Neuronal stem cell (in vitro differentiated cells): Measurements from ENCODE around the gene KCNS3.

Experiments used
- DNase-seq: peaks from one replicate; pipeline ENCODE4 v3.0.0-alpha.2; 2013; ENCODE audit warnings: low spot score
- H2AFZ ChIP-seq: one replicate; pipeline ENCODE4 v1.6.1; 2013; ENCODE audit warnings: mild to moderate bottlenecking, low read length, inconsistent platforms
- H2AK5ac ChIP-seq: 2 replicates; pipeline ENCODE4 v1.6.1; 2013; ENCODE audit warnings: low read depth, mild to moderate bottlenecking, inconsistent platforms, low read length, moderate library complexity, mixed read lengths
- H2BK120ac ChIP-seq: 2 replicates; pipeline ENCODE4 v1.6.1; 2013; ENCODE audit warnings: low read depth, mild to moderate bottlenecking, inconsistent platforms, low read length, moderate library complexity, mixed read lengths
- H2BK12ac ChIP-seq: one replicate; pipeline ENCODE4 v1.6.1; 2013; ENCODE audit warnings: low read length, inconsistent platforms
- H2BK15ac ChIP-seq: 2 replicates; pipeline ENCODE4 v1.6.1; 2013; ENCODE audit warnings: mild to moderate bottlenecking, low read length, inconsistent platforms, mixed read lengths
- H2BK5ac ChIP-seq: one replicate; pipeline ENCODE4 v1.6.1; 2013; ENCODE audit warnings: inconsistent platforms, mild to moderate bottlenecking, low read length, moderate library complexity
- H3K14ac ChIP-seq: one replicate; pipeline ENCODE4 v1.6.1; 2013; ENCODE audit warnings: low read length, inconsistent platforms
- H3K18ac ChIP-seq: 2 replicates; pipeline ENCODE4 v1.6.1; 2013; ENCODE audit warnings: low read length, inconsistent platforms
- H3K23ac ChIP-seq: 2 replicates; pipeline ENCODE4 v1.6.1; 2013; ENCODE audit warnings: low read depth, mild to moderate bottlenecking, mixed read lengths, low read length, inconsistent platforms; ENCODE audit not compliant: poor library complexity
- H3K27ac ChIP-seq: replicated peaks from 3 replicates; pipeline ENCODE4 v1.5.1; 2013; ENCODE audit warnings: low read length, inconsistent platforms
- H3K27me3 ChIP-seq, 3 experiments: 2 replicates each; pipeline ENCODE4 v1.6.1; 2013; ENCODE audit warnings: low read length in 3 of 3, mild to moderate bottlenecking in 2 of 3, inconsistent platforms in 1 of 3, low read depth in 1 of 3, mixed read lengths in 1 of 3, moderate library complexity in 1 of 3; ENCODE audit not compliant: control insufficient read depth in 3 of 3, insufficient read depth in 3 of 3
- H3K36me3 ChIP-seq, 2 donors: replicated peaks in 1 of 2; 2 replicates each; pipeline ENCODE4 v1.6.1; 2013; ENCODE audit warnings: low read length in 2 of 2; ENCODE audit not compliant: control insufficient read depth in 2 of 2, insufficient read depth in 2 of 2
- H3K4ac ChIP-seq: 2 replicates; pipeline ENCODE4 v1.6.1; 2013; ENCODE audit warnings: inconsistent platforms, mild to moderate bottlenecking, low read length, moderate library complexity
- H3K4me1 ChIP-seq, 2 donors: 1 replicate in 1 of 2; 2 replicates in 1 of 2; pipeline ENCODE4 v1.6.1; 2013; ENCODE audit warnings: low read length in 2 of 2, low read depth in 1 of 2; ENCODE audit not compliant: control insufficient read depth in 2 of 2, insufficient read depth in 1 of 2
- H3K4me2 ChIP-seq: one replicate; pipeline ENCODE4 v1.6.1; 2013; ENCODE audit warnings: mild to moderate bottlenecking, low read length, inconsistent platforms; ENCODE audit not compliant: insufficient read depth, poor library complexity, severe bottlenecking
- H3K4me3 ChIP-seq, 2 donors: 2 replicates each; pipeline ENCODE4 v1.5.1; 2013; ENCODE audit warnings: low read length in 2 of 2, mild to moderate bottlenecking in 2 of 2, inconsistent platforms in 1 of 2, moderate library complexity in 1 of 2
- H3K79me1 ChIP-seq: one replicate; pipeline ENCODE4 v1.6.1; 2013; ENCODE audit warnings: low read depth, mild to moderate bottlenecking, inconsistent platforms, low read length, moderate library complexity
- H3K9ac ChIP-seq: one replicate; pipeline ENCODE4 v1.6.1; 2013; ENCODE audit warnings: mild to moderate bottlenecking, low read depth, low read length, inconsistent platforms; ENCODE audit not compliant: poor library complexity
- H3K9me3 ChIP-seq, 2 donors: replicated peaks in 1 of 2; 2 replicates each; pipeline versions ENCODE3 to v1.6.1; 2013; ENCODE audit warnings: low read length in 2 of 2, mild to moderate bottlenecking in 2 of 2, inconsistent platforms in 1 of 2, low read depth in 1 of 2, mixed read lengths in 1 of 2, moderate library complexity in 1 of 2; ENCODE audit not compliant: control insufficient read depth in 2 of 2, insufficient read depth in 1 of 2
- H4K8ac ChIP-seq: one replicate; pipeline ENCODE4 v1.6.1; 2013; ENCODE audit warnings: low read depth, mild to moderate bottlenecking, inconsistent platforms, low read length, moderate library complexity
- H4K91ac ChIP-seq: one replicate; pipeline ENCODE4 v1.6.1; 2013; ENCODE audit warnings: low read length, low read depth, mild to moderate bottlenecking, inconsistent platforms; ENCODE audit not compliant: poor library complexity
- WGBS, 2 donors: extraction: QIAGEN DNeasy Blood & Tissue Kit; methylation state at CpG; one replicate each; pipeline ENCODE4 v1.1.7; 2013; ENCODE audit warnings: missing lambda C conversion rate in 2 of 2, mixed read lengths in 1 of 2; ENCODE audit not compliant: insufficient read length in 2 of 2, insufficient replicate concordance in 1 of 2; ENCODE audit errors: extremely low coverage in 2 of 2; 5-methylcytosine and 5-hydroxymethylcytosine counted together

KCNS3 gene

GRCh38 chr2:17873021-17873420 is 5.4 kb upstream of the KCNS3 start:
- peaks cover 4 to 41% (median 25%) of the 10 kb centered on the region in 3 experiments for H3K27me3 ChIP-seq
- no peak overlapping the region for H3K23ac ChIP-seq
- no peak overlapping the region for H2BK12ac ChIP-seq
- H3K4me1 ChIP-seq = no peaks in the 10 kb centered on the region
- no peak overlapping the region for H2AFZ ChIP-seq
- H2BK15ac ChIP-seq = no peak overlapping the region
- WGBS, 2 donors = no CpG with 5 or more reads among the region's 2 CpGs
- H4K91ac ChIP-seq = no peak overlapping the region
- no peak overlapping the region for H3K18ac ChIP-seq
- no peak overlapping the region for H2BK5ac ChIP-seq
- no peak overlapping the region for H3K4me2 ChIP-seq
- H3K9me3 ChIP-seq = no peaks in the 10 kb centered on the region
- H3K14ac ChIP-seq = no peak overlapping the region
- H2AK5ac ChIP-seq = no peak overlapping the region
- DNase-seq = no peak
- no peak overlapping the region for H3K4ac ChIP-seq
- no peaks in the 10 kb centered on the region for H3K79me1 ChIP-seq
- H3K36me3 ChIP-seq = no peaks in the 10 kb centered on the region
- no peak overlapping the region for H3K4me3 ChIP-seq
- H3K9ac ChIP-seq = no peak overlapping the region
- no peak overlapping the region for H3K27ac ChIP-seq
- H4K8ac ChIP-seq = no peak overlapping the region
- no peak overlapping the region for H2BK120ac ChIP-seq

GRCh38 chr2:17876590-17876989 is 1.9 kb upstream of the KCNS3 start:
- Histone ChIP-seq H2BK15ac (no peak overlapping the region), H2AK5ac (no peak overlapping the region), H2BK120ac (peak overlapping the region; percentile 29), H3K23ac (no peak overlapping the region), H2AFZ (no peak overlapping the region), H3K14ac (no peak overlapping the region), H3K4ac (no peak overlapping the region), H3K9me3 (no peaks in the 10 kb centered on the region), H2BK5ac (no peak overlapping the region), H3K27ac (no peak overlapping the region), H3K4me3 (no peak overlapping the region), H2BK12ac (no peak overlapping the region), H3K9ac (no peak overlapping the region), H4K91ac (no peak overlapping the region), H4K8ac (no peak overlapping the region), H3K27me3 (peaks cover 4 to 72% (median 28%) of the 10 kb centered on the region in 3 experiments), H3K79me1 (no peaks in the 10 kb centered on the region), H3K4me2 (no peak overlapping the region), H3K4me1 (peaks cover 0 to 5% of the 10 kb centered on the region in 2 donors), H3K36me3 (no peaks in the 10 kb centered on the region), H3K18ac (peak overlapping the region; percentile 33)
- no CpG with 5 or more reads among the region's 4 CpGs for WGBS, 2 donors
- no peak for DNase-seq

GRCh38 chr2:17877811-17878280 is 621 bp upstream of the KCNS3 start:
- no peak overlapping the region for H3K27ac ChIP-seq
- DNase-seq = peak; percentile 26

GRCh38 chr2:17879137-17879912 is 858 bp downstream of the KCNS3 start:
- no peak overlapping the region for H2BK120ac ChIP-seq
- no peaks in the 10 kb centered on the region for H3K36me3 ChIP-seq
- H3K4ac ChIP-seq = no peak overlapping the region
- H3K4me2 ChIP-seq = peak overlapping the region; percentile 84
- no peak overlapping the region for H3K27ac ChIP-seq
- WGBS, 2 donors = no CpG with 5 or more reads among the region's 49 CpGs
- no peak overlapping the region for H3K23ac ChIP-seq
- H3K4me3 ChIP-seq = peak overlapping the region; percentile 42 to 94
- H2AK5ac ChIP-seq = no peak overlapping the region
- no peak overlapping the region for H3K14ac ChIP-seq
- H2BK5ac ChIP-seq = peak overlapping the region; percentile 39
- no peak overlapping the region for H2BK12ac ChIP-seq
- H3K79me1 ChIP-seq = no peaks in the 10 kb centered on the region
- H3K9ac ChIP-seq = peak overlapping the region; percentile 85
- H4K8ac ChIP-seq = no peak overlapping the region
- DNase-seq = peak; percentile 80
- peak overlapping the region; percentile 71 for H2BK15ac ChIP-seq
- peak overlapping the region; percentile 96 for H3K18ac ChIP-seq
- H2AFZ ChIP-seq = peak overlapping the region; percentile 87
- peaks cover 4 to 72% (median 28%) of the 10 kb centered on the region in 3 experiments for H3K27me3 ChIP-seq
- no peak overlapping the region for H4K91ac ChIP-seq
- peaks cover 0 to 5% of the 10 kb centered on the region in 2 donors for H3K4me1 ChIP-seq
- no peaks in the 10 kb centered on the region for H3K9me3 ChIP-seq

More at GRCh38 chr2:17877811-17878280, 621 bp upstream of the KCNS3 start:
- H3K36me3 ChIP-seq = no peaks in the 10 kb centered on the region
- H3K4me1 ChIP-seq = peaks cover 0 to 5% of the 10 kb centered on the region in 2 donors
- H3K79me1 ChIP-seq = no peaks in the 10 kb centered on the region
- H4K91ac ChIP-seq = no peak overlapping the region
- no peak overlapping the region for H2BK120ac ChIP-seq
- peak overlapping the region; percentile 26 for H3K23ac ChIP-seq
- no peak overlapping the region for H2BK12ac ChIP-seq
- no peak overlapping the region for H2BK5ac ChIP-seq
- no peak overlapping the region for H4K8ac ChIP-seq
- H2AFZ ChIP-seq = peak overlapping the region; percentile 87
- H3K14ac ChIP-seq = no peak overlapping the region
- no peak overlapping the region for H2AK5ac ChIP-seq
- H3K27me3 ChIP-seq = peaks cover 4 to 75% (median 28%) of the 10 kb centered on the region in 3 experiments
- no peaks in the 10 kb centered on the region for H3K9me3 ChIP-seq
- no CpG with 5 or more reads among the region's 28 CpGs for WGBS, 2 donors
- peak overlapping the region; percentile 73 for H3K18ac ChIP-seq
- H3K4ac ChIP-seq = no peak overlapping the region
- H3K4me3 ChIP-seq = peak overlapping the region; percentile 33 to 83
- no peak overlapping the region for H2BK15ac ChIP-seq
- peak overlapping the region; percentile 84 for H3K4me2 ChIP-seq
- H3K9ac ChIP-seq = no peak overlapping the region
